DND-41 (cell line): Measurements from ENCODE around the gene ANO9.
"Not testable (repeated sequence)": the region's sequence is repeated elsewhere in the genome, so short reads cannot be mapped to it uniquely, and the experiment has no call there.

Source experiments
- EZH2 ChIP-seq: IDR thresholded peaks from 3 replicates; pipeline ENCODE4 v1.6.1; 2012; ENCODE audit warnings: borderline replicate concordance, low read depth, mild to moderate bottlenecking, moderate library complexity, low read length, inconsistent platforms; ENCODE audit not compliant: severe bottlenecking
- TF ChIP-seq, protein P1 (sequence below): IDR thresholded peaks from 2 replicates; pipeline ENCODE4 v1.5.1; 2012; ENCODE audit warnings: borderline replicate concordance, low read length, moderate library complexity, mild to moderate bottlenecking; ENCODE audit not compliant: poor library complexity, severe bottlenecking; ENCODE audit errors: extremely low read depth

DNA sequence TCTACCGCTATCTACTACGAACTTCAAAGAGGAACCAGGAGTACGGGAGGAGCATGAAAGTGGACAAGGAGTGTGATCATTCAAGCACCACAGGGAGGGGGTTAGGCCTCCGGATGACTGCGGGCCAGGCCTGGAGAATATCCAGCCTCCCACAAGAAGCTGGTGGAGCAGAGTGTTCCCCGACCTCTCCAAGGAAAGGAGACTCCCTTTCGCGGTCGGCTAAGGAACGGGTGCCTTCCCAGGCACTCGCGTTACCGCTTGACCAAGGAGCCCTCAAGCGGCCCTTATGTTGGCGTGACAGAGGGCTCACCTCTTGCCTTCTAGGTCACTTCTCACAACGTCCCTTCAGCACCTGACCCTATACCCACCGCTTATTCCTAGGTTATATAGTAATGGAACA, 52.4 kb downstream of the ANO9 start:
- TF ChIP-seq, protein P1, sequence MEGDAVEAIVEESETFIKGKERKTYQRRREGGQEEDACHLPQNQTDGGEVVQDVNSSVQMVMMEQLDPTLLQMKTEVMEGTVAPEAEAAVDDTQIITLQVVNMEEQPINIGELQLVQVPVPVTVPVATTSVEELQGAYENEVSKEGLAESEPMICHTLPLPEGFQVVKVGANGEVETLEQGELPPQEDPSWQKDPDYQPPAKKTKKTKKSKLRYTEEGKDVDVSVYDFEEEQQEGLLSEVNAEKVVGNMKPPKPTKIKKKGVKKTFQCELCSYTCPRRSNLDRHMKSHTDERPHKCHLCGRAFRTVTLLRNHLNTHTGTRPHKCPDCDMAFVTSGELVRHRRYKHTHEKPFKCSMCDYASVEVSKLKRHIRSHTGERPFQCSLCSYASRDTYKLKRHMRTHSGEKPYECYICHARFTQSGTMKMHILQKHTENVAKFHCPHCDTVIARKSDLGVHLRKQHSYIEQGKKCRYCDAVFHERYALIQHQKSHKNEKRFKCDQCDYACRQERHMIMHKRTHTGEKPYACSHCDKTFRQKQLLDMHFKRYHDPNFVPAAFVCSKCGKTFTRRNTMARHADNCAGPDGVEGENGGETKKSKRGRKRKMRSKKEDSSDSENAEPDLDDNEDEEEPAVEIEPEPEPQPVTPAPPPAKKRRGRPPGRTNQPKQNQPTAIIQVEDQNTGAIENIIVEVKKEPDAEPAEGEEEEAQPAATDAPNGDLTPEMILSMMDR: not testable (repeated sequence)
- not testable (repeated sequence) for TF ChIP-seq EZH2
